Heart right ventricle (tissue), 16 donors: ENCODE results near the gene AUTS2. TPM values are rescaled to one million over a fixed set of nuclear protein-coding genes. Genes with fewer than 3 reads are reported as not detected.

Experiments used
- ATAC-seq, 8 donors: fragments of 200-7000 bp; cut with Tn5 transposase; one replicate each; pipeline ENCODE4 v1.9.1; 2020; ENCODE audit warnings: mild to moderate bottlenecking in 8 of 8, moderate library complexity in 8 of 8, moderate number of reproducible peaks in 1 of 8
- DNase-seq, 2 donors: peaks; one replicate each; pipeline ENCODE4 v3.0.0-alpha.2; 2020
- H3K27ac ChIP-seq, 10 donors: fragments of 200-600 bp; sonication (generic) in 2 of 10; one replicate each; pipeline versions ENCODE4 v1.5.0 to v1.8.0; 2020 to 2022; ENCODE audit warnings: mild to moderate bottlenecking in 3 of 10
- H3K27me3 ChIP-seq, 7 donors: fragments of 200-600 bp; one replicate each; pipeline ENCODE4 v1.8.0; 2021 to 2022; ENCODE audit warnings: mild to moderate bottlenecking in 2 of 7
- H3K36me3 ChIP-seq, 9 donors: fragments of 200-600 bp; sonication (generic) in 1 of 9; one replicate each; pipeline versions ENCODE4 v1.5.0 to v1.8.0; 2020 to 2022; ENCODE audit warnings: mild to moderate bottlenecking in 2 of 9
- H3K4me1 ChIP-seq, 9 donors: fragments of 200-600 bp; sonication (generic) in 1 of 9; one replicate each; pipeline versions ENCODE4 v1.5.0 to v1.8.0; 2020 to 2022; ENCODE audit warnings: mild to moderate bottlenecking in 4 of 9
- H3K4me3 ChIP-seq, 10 donors: fragments of 200-600 bp; sonication (generic) in 2 of 10; one replicate each; pipeline versions ENCODE4 v1.5.0 to v1.8.0; 2020 to 2022; ENCODE audit warnings: mild to moderate bottlenecking in 7 of 10, moderate library complexity in 2 of 10
- H3K9me3 ChIP-seq, 11 donors: fragments of 200-600 bp in 10 of 11; sonication (generic) in 2 of 11; one replicate each; pipeline versions ENCODE4 v1.5.0 to v1.8.0; 2013 to 2022; ENCODE audit warnings: mild to moderate bottlenecking in 2 of 11, control low read depth in 1 of 11, moderate library complexity in 1 of 11
- WGBS, 2 donors: extraction: QIAGEN DNeasy Blood & Tissue Kit; methylation state at CpG; one replicate each; pipeline ENCODE4 v1.1.7; 2013; ENCODE audit warnings: inconsistent platforms in 1 of 2; 5-methylcytosine and 5-hydroxymethylcytosine counted together
- intact Hi-C, 10 donors: fragments of 100-400 bp; cut with DNase I; formaldehyde crosslinking; loops; one replicate each; pipeline versions ENCODE4 v1.11.1 to v1.14.2; 2022
- polyA plus RNA-seq, 2 donors: library from polyadenylated mRNA; stranded (reverse); fragments of 200-250 nt; gene quantifications; one replicate each; pipeline ENCODE4 v1.2.3, GENCODE V29; 2013
- total RNA-seq, 10 donors: library from RNA; stranded (reverse); fragmentation: NEBNext Ultra II Directional in 3 of 10; extraction: Animal tissue kit (Norgen Biotek cat#: 25700) in 3 of 10; gene quantifications; one replicate each; pipeline versions ENCODE4 v1.2.1 to v1.2.4, GENCODE V29; 2021 to 2023
- TF ChIP-seq, protein P1 (sequence below), 9 donors: fragments of 200-600 bp; sonication (generic) in 2 of 9; IDR thresholded peaks; one replicate each; pipeline versions ENCODE4 v1.5.0 to v1.8.0; 2021 to 2022; ENCODE audit warnings: antibody characterized with exemption in 9 of 9, mild to moderate bottlenecking in 5 of 9, moderate library complexity in 1 of 9
- donor health status: Arrhythmogenic right ventricular cardiomyopathy.
- donor health status: ischemic (EF 13 %, LVEDD 7.1; RV severe dilation, severe dysfunction).
- donor health status: healthy with polysubstance abuse.
- donor health status: DM: no; HTN: yes; CAD: no.
- donor health status: DM: no; HTN: no; CAD: no.
- donor health status: ischemic (EF 25% LVEDD 6.9; RV normal size, moderate dysfunction).
- donor health status: ischemic (EF 25% LVEDD 5.7; RV mildly dilated, moderate dysfunction).
- donor health status: healthy.
- donor health status: DM: yes; HTN: yes; CAD: no.
- donor health status: Ischemic cardiomyopathy.
- donor health status: ischemic (EF 35%, LVEDD 5.7; RV mildly dilated, moderate dysfunction).
- donor health status: nonischemic (EF 11% LVEDD 7.7; RV severe dilation, severe dysfunction).
- donor health status: DM: yes; HTN: yes; CAD: no.
- donor health status: PGD.
- donor health status: ischemic (EF 29% LVEDD 5.4; RV normal size, mild dysfunction).
- donor health status: nonischemic (EF 23%, LVEDD 6.1; RV moderate dilation, normal function).

Gene AUTS2
- total and polyA plus RNA-seq, 12 donors: 1.6 to 11.2 (median 7.3) TPM

DNA sequence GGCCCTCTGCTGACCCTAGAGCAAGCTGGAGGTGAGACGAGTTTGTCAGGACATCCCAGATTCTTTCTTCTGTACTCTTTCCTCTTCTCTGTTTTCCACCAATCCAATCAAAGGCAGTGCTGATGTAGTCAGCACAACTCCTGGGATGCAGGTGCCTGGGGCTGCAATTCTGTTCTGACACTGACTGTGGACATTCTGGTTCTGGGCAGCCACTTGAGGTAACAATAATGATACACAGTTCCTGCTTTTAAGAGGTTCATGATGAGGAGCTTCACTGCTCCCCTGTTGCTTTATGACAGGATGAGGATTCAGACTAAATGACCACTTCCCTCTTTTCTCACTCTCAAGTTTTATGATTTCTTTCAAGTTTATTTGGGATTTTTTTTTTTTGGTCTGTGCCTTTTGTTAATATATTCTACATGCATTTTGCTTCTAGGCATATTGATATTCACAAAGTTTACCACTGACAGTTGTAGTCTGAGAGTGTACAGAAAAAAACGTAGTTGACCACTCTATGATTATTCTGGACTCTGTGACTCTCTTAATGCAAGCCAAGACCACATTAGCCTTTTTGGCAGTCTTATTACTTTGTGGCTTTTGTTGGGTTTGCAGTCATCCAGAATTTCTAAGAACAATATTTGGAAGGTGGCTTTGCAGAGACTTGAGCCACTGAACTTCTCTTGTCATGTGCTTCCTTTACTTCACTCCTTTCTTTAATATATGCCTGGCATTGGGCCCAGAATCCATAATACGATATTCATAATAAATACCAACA is 247.6 kb downstream of the AUTS2 start:
- Histone ChIP-seq H3K27me3 (peaks cover 0 to 4% (median 0%) of the 10 kb centered on the region in 7 donors), H3K4me1 (no peaks in the 10 kb centered on the region), H3K9me3 (no peaks in the 10 kb centered on the region), H3K36me3 (no peaks in the 10 kb centered on the region), H3K4me3 (no peak overlapping the region), H3K27ac (no peak overlapping the region)
- TF ChIP-seq, protein P1, sequence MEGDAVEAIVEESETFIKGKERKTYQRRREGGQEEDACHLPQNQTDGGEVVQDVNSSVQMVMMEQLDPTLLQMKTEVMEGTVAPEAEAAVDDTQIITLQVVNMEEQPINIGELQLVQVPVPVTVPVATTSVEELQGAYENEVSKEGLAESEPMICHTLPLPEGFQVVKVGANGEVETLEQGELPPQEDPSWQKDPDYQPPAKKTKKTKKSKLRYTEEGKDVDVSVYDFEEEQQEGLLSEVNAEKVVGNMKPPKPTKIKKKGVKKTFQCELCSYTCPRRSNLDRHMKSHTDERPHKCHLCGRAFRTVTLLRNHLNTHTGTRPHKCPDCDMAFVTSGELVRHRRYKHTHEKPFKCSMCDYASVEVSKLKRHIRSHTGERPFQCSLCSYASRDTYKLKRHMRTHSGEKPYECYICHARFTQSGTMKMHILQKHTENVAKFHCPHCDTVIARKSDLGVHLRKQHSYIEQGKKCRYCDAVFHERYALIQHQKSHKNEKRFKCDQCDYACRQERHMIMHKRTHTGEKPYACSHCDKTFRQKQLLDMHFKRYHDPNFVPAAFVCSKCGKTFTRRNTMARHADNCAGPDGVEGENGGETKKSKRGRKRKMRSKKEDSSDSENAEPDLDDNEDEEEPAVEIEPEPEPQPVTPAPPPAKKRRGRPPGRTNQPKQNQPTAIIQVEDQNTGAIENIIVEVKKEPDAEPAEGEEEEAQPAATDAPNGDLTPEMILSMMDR (IDR thresholded peaks at IDR 0.05): no peak
- DNase-seq: no peak
- intact Hi-C loops: no loop called here
- WGBS, 2 donors: 69 to 70% methylated on average over 3 of the region's 3 CpGs
- ATAC-seq: no peak

DNA sequence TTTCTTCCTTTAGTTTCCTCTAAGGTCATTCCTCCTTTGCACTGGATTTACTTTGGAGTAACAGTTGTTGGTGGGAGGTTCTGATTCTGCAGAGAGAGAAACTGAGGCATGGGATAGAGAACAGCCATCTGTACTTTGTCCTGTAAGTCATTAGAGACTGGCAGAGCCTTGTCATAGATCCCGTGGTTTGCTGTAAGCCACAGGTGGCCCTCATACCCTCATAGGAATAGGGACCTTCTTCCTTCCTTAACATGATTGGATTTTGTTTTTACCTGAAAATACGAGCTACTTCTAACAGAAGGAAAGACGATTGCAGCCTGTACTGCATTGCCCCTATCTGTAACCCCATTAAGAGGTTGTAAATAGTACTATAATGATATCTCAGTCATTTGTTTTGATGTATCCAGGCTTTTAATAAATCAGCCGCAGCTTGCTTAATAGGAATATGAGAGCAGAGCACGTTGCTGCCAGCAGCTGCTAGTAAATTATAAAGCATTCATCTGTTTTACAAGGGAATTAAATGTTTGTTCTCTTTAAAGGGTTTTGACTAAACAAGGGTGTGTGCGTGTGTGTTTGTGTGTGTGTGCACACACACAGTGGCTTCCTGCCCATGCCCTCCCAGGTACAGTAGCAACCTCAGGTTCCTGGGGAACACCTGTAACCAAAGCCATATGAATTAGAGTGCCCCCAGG is 249.8 kb downstream of the AUTS2 start:
- H3K4me3 ChIP-seq: no peak overlapping the region
- H3K9me3 ChIP-seq: no peaks in the 10 kb centered on the region
- H3K36me3 ChIP-seq: no peaks in the 10 kb centered on the region
- H3K27me3 ChIP-seq: no peaks in the 10 kb centered on the region
- intact Hi-C loops: no loop called here
- TF ChIP-seq, protein P1 (IDR thresholded peaks at IDR 0.05): no peak
- WGBS, 2 donors: 75 to 76% methylated on average over 6 of the region's 6 CpGs
- peaks cover 0 to 6% (median 0%) of the 10 kb centered on the region in 9 donors for H3K4me1 ChIP-seq
- ATAC-seq: no peak
- no peak for DNase-seq
- no peak overlapping the region for H3K27ac ChIP-seq

DNA sequence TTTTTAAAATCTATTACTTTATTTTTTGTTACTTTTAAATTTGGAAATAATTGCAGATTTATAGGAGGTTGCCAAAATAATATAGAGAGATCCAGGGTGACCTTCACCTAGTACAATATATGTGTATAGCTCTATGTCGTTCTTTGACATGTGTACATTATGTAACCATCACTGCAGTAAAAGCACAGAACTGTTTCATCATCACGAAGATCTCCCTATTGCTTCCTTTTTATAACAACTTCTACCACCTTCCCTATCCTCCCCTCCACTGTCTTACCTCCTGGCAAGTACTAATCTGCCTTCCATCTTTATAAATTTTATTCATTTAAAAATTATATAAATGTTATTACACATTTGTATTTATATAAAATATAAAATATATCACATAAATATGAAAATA is 251.0 kb downstream of the AUTS2 start:
- Histone ChIP-seq H3K36me3 (no peaks in the 10 kb centered on the region), H3K4me3 (no peak overlapping the region), H3K27ac (no peak overlapping the region), H3K9me3 (no peaks in the 10 kb centered on the region), H3K4me1 (peaks cover 0 to 7% (median 0%) of the 10 kb centered on the region in 9 donors), H3K27me3 (no peaks in the 10 kb centered on the region)
- TF ChIP-seq, protein P1 (IDR thresholded peaks at IDR 0.05): no peak
- no peak for DNase-seq
- no peak for ATAC-seq
- intact Hi-C loops: no loop called here
- WGBS, 2 donors: 81 to 85% methylated on average over 2 of the region's 2 CpGs

DNA sequence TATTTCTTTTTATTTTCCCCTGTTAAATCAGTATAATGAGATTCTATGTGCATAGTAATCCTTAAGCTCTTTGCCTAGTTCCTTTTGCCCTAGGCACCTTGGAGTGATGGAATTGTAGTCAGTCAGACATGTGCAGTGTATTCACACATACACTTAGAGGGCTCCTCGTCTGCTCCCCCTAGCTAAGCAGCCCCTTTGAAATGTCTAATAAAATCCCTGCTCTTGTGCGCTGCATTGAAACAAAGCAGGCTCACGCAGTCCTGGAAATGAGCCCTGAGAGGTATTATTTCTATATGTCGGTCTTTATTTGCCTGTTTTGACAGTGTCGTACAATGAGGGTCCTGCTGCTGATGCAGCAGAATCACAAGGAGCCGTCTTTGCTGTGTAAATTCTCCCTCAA is 258.7 kb downstream of the AUTS2 start:
- no peak overlapping the region for H3K4me3 ChIP-seq
- 97 to 99% methylated on average over 6 of the region's 6 CpGs for WGBS, 2 donors
- no peak for DNase-seq
- no peaks in the 10 kb centered on the region for H3K9me3 ChIP-seq
- H3K27ac ChIP-seq: no peak overlapping the region
- ATAC-seq: no peak
- no peaks in the 10 kb centered on the region for H3K36me3 ChIP-seq
- no peaks in the 10 kb centered on the region for H3K27me3 ChIP-seq
- peaks cover 0 to 7% (median 0%) of the 10 kb centered on the region in 9 donors for H3K4me1 ChIP-seq
- intact Hi-C loops: no loop called here
- TF ChIP-seq, protein P1 (IDR thresholded peaks at IDR 0.05): no peak
